MCF 10A (cell line): ENCODE data around the gene ADARB2. TPM values are rescaled to one million over a fixed set of nuclear protein-coding genes. Genes with fewer than 3 reads are reported as not detected.

Source experiments
- BruUV-seq: library from RNA; stranded (reverse); fragments of 400-500 nt; replicated peaks from 2 replicates; lab custom pipeline; 2021; lab: Mats Ljungman, UMichigan
- CTCF ChIA-PET: fragments of 300-600 bp; sonication (Branson Sonifier 250); formaldehyde crosslinking; extraction: SDS; loops from one replicate; lab custom pipeline; 2021; ENCODE audit warnings: antibody characterized with exemption, inconsistent platforms; lab: Yijun Ruan, JAX
- POLR2A ChIA-PET: fragments of 300-600, 350-650 bp; sonication (Branson Sonifier 250); formaldehyde crosslinking; extraction: SDS; loops from one replicate; lab custom pipeline; 2020; ENCODE audit warnings: antibody characterized with exemption, inconsistent platforms; lab: Yijun Ruan, JAX
- DNase-seq: peaks from one replicate; pipeline ENCODE4 v3.0.0-alpha.2; 2018; ENCODE audit not compliant: unreplicated experiment
- H3K27ac Mint-ChIP-seq: one replicate; pipeline ENCODE4 v1.8.0; 2022; ENCODE audit warnings: mild to moderate bottlenecking, low read depth, mixed read lengths; ENCODE audit not compliant: unreplicated experiment
- H3K27me3 Mint-ChIP-seq: one replicate; pipeline ENCODE4 v1.8.0; 2022; ENCODE audit warnings: mixed read lengths; ENCODE audit not compliant: insufficient read depth, unreplicated experiment
- H3K36me3 Mint-ChIP-seq: one replicate; pipeline ENCODE4 v1.8.0; 2022; ENCODE audit warnings: mild to moderate bottlenecking, moderate library complexity, mixed read lengths; ENCODE audit not compliant: insufficient read depth, unreplicated experiment
- H3K4me1 Mint-ChIP-seq: one replicate; pipeline ENCODE4 v1.8.0; 2022; ENCODE audit warnings: mixed read lengths; ENCODE audit not compliant: insufficient read depth, unreplicated experiment
- H3K4me3 Mint-ChIP-seq: one replicate; pipeline ENCODE4 v1.8.0; 2022; ENCODE audit warnings: mild to moderate bottlenecking, moderate library complexity, mixed read lengths; ENCODE audit not compliant: unreplicated experiment
- H3K9me3 Mint-ChIP-seq: one replicate; pipeline ENCODE4 v1.8.0; 2022; ENCODE audit warnings: mixed read lengths; ENCODE audit not compliant: unreplicated experiment
- CTCF ChIP-seq: fragments of 200-600 bp; IDR thresholded peaks from one replicate; pipeline ENCODE4 v1.8.0; 2022; ENCODE audit warnings: antibody characterized with exemption, mild to moderate bottlenecking; ENCODE audit not compliant: unreplicated experiment
- intact Hi-C: fragments of 100-400 bp; cut with micrococcal nuclease; formaldehyde crosslinking; loops from 2 replicates; pipeline ENCODE4 v1.14.1; 2022
- total RNA-seq: library from RNA; stranded (reverse); gene quantifications from 2 replicates; pipeline ENCODE4 v1.2.3, GENCODE V29; 2022

The ADARB2 gene
- total RNA-seq, 1 experiment from 2014 or later: 0.96 TPM

- DNase-seq: no peak
- no TSS peak for BruUV-seq
- CTCF ChIA-PET: no interaction called here
- intact Hi-C loops: no loop called here
- no peaks in the 10 kb centered on the region for H3K27me3 Mint-ChIP-seq
- no peak overlapping the region for H3K4me3 Mint-ChIP-seq
- H3K9me3 Mint-ChIP-seq: no peaks in the 10 kb centered on the region
- POLR2A ChIA-PET: no interaction called here
- H3K36me3 Mint-ChIP-seq: peaks cover 9% of the 10 kb centered on the region
- H3K4me1 Mint-ChIP-seq: no peaks in the 10 kb centered on the region
- no peak overlapping the region for H3K27ac Mint-ChIP-seq
- no peak for TF ChIP-seq CTCF
These were observed 84.0 kb downstream of the ADARB2 start for GRCh38 chr10:1653321-1653720.

GRCh38 chr10:1652151-1652550, 85.2 kb downstream of the ADARB2 start:
- Mint-ChIP-seq H3K36me3 (peaks cover 9% of the 10 kb centered on the region), H3K27me3 (no peaks in the 10 kb centered on the region), H3K9me3 (no peaks in the 10 kb centered on the region), H3K27ac (no peak overlapping the region), H3K4me1 (no peaks in the 10 kb centered on the region), H3K4me3 (no peak overlapping the region)
- intact Hi-C loops: no loop called here
- ChIA-PET CTCF (no interaction called here), POLR2A (no interaction called here)
- BruUV-seq: no TSS peak
- TF ChIP-seq CTCF: no peak
- DNase-seq: no peak

DNA sequence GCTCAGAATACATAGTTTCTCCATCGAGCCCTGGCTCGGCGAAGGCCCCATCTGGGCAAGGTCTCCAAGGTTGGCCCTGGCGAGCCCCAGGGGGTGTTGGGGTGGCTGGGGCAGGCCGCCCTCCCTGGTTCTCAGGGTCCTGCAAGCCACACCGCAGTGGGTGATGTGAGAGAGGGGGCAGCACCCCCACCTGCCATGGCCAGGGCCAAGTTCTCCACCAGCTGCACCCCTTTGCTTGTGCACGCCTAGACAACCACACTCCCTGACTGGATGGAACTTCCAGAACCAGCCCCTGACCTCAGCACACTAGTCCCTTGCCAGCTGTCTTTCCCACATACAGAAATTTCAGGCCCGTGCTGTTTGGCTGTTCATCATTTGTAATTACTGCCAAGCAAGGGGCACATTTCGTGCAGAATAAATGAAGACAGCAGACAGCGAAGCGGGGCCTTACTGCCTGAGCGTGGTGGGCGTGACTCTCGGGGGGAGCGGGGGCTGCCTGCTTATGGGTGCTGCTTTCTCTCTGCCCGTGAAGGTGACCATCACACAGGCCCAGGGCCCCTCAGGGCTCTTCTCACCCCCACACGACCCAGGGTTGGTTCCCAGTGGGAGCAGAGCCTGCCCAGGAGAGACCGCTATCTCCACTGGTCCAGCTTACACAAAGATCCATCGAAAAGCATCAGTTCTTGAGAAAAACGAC, 85.9 kb downstream of the ADARB2 start:
- TF ChIP-seq CTCF: no peak
- ChIA-PET CTCF (interaction anchor here (0.6 kb wide), 1 partner anchor 78 kb away, joined by 3 read pairs; no protein-coding TSS in a partner anchor), POLR2A (no interaction called here)
- Mint-ChIP-seq H3K4me3 (no peak overlapping the region), H3K27ac (no peak overlapping the region), H3K36me3 (peaks cover 9% of the 10 kb centered on the region), H3K27me3 (no peaks in the 10 kb centered on the region), H3K4me1 (no peaks in the 10 kb centered on the region), H3K9me3 (no peaks in the 10 kb centered on the region)
- no TSS peak for BruUV-seq
- intact Hi-C loops: no loop called here
- no peak for DNase-seq

GRCh38 chr10:1650542-1651269, 86.6 kb downstream of the ADARB2 start:
- Mint-ChIP-seq H3K4me1 (no peaks in the 10 kb centered on the region), H3K4me3 (no peak overlapping the region), H3K27ac (no peak overlapping the region), H3K27me3 (no peaks in the 10 kb centered on the region), H3K36me3 (peaks cover 9% of the 10 kb centered on the region), H3K9me3 (no peaks in the 10 kb centered on the region)
- ChIA-PET CTCF (no interaction called here), POLR2A (no interaction called here)
- no TSS peak for BruUV-seq
- no peak for TF ChIP-seq CTCF
- no peak for DNase-seq
- intact Hi-C loops: no loop called here
